Epidermal melanocyte (primary cell): ENCODE data around the gene DNAH17.

Source experiments
- DNase-seq: peaks from one replicate; pipeline ENCODE4 v3.0.0; 2011; ENCODE audit warnings: low spot score; ENCODE audit not compliant: insufficient read length

Gene DNAH17

GRCh38 chr17:78607038-78607437 is 29.8 kb upstream of the DNAH17 start:
- DNase-seq, result no peak

GRCh38 chr17:78605886-78606285 is 28.7 kb upstream of the DNAH17 start:
- DNase-seq, result no peak

GRCh38 chr17:78605429-78605828 is 28.2 kb upstream of the DNAH17 start:
- no peak for DNase-seq

- DNase-seq, result no peak
Measured at GRCh38 chr17:78602246-78602645, 25.1 kb upstream of the DNAH17 start.

- DNase-seq, result no peak
Measured at GRCh38 chr17:78601577-78602190, 24.5 kb upstream of the DNAH17 start.

GRCh38 chr17:78600181-78600721 is 23.1 kb upstream of the DNAH17 start:
- no peak for DNase-seq

DNA sequence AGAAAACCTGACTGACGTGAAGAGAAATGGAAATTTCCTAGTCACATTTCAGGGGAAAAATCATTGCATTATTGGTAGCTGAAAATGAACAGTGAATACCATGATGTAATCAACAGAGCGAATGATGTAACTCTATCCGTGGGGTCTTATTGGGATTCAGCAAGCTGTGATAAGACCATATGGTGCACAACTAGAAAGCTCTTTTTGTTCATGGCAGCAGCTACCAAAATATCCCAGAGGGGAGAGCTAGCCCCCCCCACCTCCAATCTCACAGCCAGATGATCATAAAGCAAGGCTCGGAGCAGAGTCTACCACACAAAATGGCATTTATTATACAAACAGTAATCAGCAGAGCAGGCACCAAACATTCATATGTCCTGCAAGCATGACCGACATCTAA is 22.2 kb upstream of the DNAH17 start:
- DNase-seq, result no peak

DNA sequence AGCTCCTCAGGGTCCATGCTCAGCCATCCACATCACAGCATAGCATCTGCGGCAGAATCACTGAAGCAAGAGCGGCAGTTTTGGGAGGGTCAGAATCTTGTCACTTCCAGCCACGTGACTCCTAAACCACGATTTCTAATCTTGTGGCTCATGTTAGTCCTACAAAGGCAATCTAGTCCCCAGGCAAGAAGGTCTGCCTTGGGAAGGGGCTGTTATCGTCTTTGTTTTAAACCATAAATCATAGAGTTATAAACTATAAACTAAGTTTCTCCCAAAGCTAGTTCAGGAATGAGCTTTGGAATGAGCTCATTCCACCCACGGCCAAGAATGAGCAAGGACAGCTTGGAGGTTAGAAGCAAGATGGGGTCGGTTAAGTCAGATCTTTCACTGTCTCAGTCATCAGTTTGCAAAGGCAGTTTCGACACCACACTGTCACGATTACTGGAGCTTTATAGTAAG is 20.8 kb upstream of the DNAH17 start:
- DNase-seq, result no peak

DNA sequence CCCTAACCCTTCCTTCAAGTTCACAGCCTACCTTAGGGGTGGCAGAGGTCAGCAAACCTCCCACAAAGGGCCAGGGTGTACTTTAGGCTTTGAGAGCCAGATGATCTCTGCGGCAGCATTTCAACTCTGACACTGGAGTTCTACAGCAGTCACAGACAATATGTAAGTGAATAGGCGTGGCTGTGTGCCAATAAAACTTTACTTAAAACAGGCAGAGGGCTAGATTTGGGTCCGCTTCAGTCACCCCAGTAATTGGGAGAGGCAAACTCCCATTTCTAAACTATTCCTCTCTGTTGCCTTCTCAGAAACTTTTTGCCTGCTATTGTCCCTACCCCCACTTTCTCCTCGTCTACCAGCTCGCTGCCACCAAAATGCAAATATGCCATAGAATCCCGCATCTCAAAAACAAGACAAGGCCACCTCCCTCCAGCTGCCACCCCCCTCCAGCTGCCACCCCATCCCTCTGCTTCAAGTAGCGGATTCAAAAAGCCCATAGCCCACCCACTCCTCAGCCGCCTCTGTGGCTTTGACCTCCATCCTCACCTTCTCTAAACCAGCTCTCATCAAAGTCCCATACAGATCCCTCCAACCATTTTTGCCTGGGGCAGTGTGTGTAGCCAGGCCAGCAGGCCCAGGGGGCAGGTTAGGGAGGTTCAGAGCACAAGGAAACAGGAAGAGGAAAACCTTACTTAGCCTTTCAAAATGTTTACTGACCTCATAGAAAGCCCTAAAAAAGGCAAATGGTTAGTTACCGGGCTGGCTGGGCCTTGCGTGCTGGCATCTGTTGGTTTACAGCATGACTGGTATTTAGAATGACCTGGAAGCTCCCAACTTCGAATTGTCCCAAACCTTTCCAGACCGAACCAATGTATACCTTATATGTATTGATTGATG is 19.9 kb upstream of the DNAH17 start:
- DNase-seq, result no peak

DNA sequence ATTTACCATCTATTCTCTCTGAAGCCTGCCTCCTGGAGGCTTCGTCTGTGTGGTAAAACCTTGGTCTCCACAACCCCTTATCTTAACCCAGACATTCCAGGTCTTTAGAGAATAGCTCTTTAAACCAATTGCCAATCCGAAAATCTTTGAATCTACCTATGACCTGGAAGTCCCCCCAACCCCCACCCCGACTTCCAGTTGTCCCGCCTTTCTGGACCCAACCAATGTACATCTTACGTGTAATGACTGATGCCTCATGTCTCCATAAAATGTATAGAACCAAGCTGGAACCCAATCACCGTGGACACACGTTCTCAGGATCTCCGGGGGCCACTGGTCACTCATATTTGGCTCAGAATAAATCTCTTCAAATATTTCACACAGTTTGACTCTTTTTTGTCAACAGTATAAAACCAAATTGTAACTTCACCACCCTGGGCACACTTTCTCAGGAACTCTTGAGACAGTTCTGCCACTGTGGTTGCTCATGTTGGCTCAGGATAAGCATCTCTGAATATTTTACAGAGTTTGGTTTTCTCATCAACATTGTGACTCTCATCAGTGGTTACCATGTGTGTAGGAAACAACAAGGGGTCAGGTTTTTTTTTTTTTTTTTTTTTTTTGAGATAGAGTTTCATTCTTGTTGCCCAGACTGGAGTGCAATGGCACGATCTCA is 18.1 kb upstream of the DNAH17 start:
- no peak for DNase-seq

- DNase-seq, result no peak
Measured at GRCh38 chr17:78592991-78593329, 15.8 kb upstream of the DNAH17 start.

GRCh38 chr17:78591263-78591671 is 14.1 kb upstream of the DNAH17 start:
- DNase-seq, result no peak

- DNase-seq, result no peak
Measured at GRCh38 chr17:78589885-78590284, 12.7 kb upstream of the DNAH17 start.

DNA sequence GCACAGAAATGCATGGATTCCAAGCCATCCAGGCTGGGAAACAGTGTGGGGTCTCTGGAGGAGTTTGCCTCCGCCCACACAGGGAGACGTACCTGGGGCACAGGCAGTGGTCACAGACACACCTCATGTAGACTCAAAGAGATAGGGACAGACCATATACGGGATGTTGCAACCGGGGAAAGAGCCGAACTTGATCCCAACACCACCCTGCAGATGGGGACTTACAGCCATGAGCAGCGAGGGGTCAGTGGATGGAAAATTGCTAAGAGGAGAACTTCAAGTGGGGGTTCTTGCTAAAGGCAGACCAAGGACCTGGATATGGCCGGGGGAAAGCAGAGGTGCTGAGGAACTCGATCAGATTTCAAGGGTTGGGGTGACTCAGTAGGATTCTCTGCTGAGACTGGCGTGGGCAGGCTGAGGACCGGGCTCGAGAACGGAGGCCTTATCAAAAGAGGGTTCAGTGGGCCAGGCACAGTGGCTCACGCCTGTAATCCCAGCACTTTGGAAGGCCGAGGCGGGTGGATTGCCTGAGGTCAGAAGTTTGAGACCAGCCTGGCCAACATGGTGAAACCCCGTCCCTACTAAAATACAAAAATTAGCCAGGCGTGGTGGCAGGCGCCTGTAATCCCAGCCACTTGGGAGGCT is 12.0 kb upstream of the DNAH17 start:
- DNase-seq, result no peak

- no peak for DNase-seq
Measured at GRCh38 chr17:78588258-78589030, 11.2 kb upstream of the DNAH17 start.

GRCh38 chr17:78585006-78585630 is 7.9 kb upstream of the DNAH17 start:
- DNase-seq, result no peak

GRCh38 chr17:78583091-78583490 is 5.9 kb upstream of the DNAH17 start:
- no peak for DNase-seq

GRCh38 chr17:78581304-78581703 is 4.1 kb upstream of the DNAH17 start:
- DNase-seq, result no peak

- no peak for DNase-seq
Measured at GRCh38 chr17:78580277-78580804, 3.1 kb upstream of the DNAH17 start.
